ENCODE data around the gene SPON2.

The SPON2 gene

DNA sequence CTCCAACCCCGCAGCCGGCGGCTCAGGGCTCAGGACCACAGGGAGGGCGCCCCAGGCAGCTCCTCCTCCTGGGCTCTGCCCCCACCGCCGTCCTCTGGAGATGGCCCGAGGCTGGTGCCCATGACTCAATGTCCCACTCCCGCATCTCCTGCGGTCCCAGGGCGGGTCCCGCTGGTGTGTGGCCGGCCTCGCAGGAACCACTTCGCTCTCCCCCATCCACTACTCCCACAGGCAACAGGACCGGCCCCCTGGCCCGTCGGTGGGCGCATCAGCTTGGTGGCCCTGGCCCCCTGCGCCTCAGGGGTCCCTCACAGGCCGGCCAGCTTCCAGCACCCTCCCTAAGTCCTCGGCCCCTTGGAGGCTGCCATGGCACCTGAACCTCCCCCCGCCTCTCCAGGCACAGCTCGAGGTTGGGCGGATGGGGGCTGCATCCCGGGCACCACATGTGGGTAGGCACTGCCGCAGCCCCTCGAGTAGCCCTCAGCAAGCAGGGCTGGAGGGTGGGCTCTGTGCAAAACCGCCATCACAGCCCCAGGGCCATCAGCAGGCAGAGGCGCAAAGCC, 22.8 kb upstream of the SPON2 start:
- no peak for DNase-seq (ENCODE audit: low read depth in 1 of 2, low spot score in 1 of 2)

DNA sequence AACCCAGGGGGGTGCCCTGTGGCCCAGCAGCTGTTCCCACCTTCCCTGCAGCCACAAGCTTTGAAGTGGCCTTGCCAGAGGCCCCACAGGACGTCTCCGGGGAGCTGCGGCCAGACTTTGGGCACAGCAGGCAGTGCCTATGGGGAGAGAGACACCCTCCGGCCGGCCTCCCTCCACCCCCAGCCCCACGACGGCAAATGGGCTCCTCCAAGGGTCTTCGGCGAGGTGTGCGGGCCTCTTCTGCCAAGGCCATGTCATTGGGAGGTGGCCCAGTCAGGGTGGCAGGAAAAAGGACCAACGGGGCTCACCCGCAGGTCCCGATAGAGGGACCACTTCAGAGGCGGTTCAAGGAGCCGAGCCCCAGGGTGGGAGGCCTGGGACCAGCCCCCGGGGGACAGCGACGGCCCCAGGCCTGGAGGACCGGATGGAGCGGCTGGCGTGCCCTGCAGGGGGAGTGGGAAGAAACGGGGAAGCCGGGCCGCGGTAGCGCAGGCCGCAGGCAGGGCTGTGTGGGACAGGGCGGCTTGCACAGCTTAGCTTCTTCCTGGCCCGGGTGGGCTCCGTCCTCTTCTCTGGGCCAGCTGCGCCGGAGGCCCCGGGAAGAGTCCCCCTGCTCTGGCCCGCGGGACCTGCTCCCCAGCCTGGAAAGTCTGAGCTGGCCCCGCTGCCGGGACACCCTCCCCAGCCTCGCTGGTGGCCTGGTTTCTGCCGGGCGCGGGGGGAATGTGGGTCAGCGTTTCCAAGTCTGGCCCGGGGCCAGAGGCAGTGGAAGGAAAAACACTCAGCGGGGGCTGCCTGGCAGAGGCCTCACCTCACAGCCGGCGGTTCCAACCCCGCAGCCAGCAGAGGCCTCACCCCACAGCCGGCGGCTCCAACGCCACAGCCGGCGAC, 21.9 kb upstream of the SPON2 start:
- no peak for DNase-seq (ENCODE audit: low read depth in 1 of 2, low spot score in 1 of 2)

DNA sequence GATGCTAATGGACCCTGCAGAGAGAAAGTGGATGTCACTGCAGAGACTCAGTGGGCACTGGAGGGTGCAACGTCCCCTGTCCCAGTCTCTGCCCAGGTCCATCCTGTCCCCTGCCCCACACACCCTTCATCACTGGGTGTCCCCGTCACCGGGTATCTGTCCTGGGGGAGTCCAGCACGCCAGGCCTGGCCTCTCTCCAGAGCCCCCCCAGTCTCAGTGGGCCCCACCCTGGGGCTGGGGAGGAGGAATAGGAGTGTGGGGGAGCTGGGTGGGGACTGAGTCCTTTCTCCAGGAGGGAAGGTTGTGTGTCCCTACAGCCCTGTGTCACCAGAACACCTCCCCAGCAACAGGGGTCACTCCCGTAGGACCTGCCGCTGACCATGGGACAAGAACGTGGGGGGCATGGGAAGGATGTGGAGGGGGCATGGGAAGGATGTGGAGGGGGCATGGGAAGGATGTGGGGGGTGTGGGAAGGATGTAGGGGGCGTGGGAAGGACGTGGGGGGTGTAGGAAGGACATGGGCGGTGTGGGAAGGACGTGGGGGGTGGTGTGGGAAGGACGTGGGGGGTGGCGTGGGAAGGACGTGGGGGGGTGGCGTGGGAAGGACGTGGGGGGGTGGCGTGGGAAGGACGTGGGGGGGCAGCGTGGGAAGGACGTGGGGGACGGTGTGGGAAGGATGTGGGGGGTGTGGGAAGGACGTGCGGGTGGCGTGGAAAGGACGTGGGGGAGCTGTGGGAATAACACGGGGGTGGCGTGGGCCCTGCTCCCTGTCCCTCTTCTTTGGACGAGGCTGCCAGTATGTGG, 21.0 kb upstream of the SPON2 start:
- DNase-seq (ENCODE audit: low read depth in 1 of 2, low spot score in 1 of 2): no peak

GRCh38 chr4:1192493-1193205, 20.3 kb upstream of the SPON2 start:
- DNase-seq (ENCODE audit: low read depth in 1 of 2, low spot score in 1 of 2): no peak

DNA sequence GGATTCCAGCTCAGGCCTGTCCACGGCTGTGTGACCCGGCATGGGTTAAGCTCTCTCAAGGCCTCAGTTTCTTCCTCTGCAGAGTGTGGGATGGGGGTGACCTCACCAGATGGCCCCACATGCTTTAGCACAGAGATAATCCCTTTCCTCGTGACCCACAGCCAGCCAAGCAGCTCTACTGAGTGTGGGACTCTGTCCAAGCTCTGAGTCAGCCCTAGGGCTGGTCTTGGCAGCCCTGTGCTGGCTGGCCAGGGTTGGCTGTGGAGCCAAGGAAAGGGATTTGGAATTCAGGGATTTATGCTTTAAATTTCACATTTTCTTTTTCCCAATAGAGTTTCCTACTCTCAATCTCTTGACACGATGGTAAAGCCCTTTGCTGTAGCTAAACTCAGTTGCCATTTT, 19.7 kb upstream of the SPON2 start:
- DNase-seq (ENCODE audit: low read depth in 1 of 2, low spot score in 1 of 2): no peak

DNA sequence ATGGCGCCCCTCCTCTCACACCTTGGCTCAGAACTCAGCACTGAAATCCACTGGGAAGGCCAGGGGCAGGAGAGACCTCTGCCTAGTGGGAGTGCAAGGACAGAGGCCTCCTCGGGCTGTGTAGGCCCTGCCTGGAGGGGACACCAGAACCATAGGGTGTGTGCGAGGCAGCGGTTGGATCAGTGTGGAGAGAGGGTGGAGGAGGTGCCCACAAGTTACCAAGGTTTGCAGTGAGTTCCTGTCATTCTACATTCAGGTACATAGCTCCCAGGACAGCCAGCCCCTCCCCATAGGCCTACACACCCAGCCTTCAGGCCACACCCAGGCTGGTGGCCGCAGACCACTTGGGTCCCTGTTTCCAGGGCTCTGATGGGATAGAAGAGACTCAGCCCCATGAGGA, 19.2 kb upstream of the SPON2 start:
- no peak for DNase-seq (ENCODE audit: low read depth in 1 of 2, low spot score in 1 of 2)

- no peak for DNase-seq (ENCODE audit: low read depth in 1 of 2, low spot score in 1 of 2)
These were observed 14.8 kb upstream of the SPON2 start for GRCh38 chr4:1187182-1187581.

DNA sequence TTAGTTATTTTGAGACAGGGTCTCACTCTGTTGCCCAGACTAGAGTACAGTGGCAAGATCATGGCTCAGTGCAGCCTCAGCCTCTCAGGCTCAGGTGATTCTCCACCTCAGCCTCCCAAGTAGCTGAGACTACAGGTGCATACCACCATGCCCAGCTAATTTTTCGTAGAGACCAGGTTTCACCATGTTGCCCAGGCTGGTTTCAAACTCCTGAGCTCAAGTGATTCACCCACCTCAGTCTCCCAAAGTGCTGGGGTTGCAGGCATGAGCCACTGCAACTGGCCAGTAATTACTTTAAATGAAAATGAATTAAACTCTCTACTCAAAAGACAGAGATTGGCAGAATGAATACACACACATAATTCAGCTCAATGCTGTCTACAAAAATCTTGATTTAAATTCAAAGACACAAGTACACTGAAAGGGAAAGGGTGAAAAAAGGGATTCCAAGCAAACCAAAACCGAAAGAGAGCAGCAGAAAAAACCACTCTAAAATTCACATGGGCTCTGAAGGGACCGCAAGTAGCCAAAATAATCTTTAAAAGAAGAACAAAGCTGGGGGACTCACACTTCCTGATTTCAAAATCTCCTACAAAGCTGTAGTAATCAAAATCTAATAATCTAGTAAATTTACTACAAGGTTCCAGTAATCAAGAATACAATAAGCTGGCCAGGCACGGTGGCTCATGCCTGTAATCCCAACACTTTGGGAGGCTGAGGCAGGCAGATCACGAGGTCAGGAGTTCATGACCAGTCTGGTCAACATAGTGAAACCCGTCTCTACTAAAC, 11.8 kb upstream of the SPON2 start:
- DNase-seq (ENCODE audit: low read depth in 1 of 2, low spot score in 1 of 2): no peak

DNA sequence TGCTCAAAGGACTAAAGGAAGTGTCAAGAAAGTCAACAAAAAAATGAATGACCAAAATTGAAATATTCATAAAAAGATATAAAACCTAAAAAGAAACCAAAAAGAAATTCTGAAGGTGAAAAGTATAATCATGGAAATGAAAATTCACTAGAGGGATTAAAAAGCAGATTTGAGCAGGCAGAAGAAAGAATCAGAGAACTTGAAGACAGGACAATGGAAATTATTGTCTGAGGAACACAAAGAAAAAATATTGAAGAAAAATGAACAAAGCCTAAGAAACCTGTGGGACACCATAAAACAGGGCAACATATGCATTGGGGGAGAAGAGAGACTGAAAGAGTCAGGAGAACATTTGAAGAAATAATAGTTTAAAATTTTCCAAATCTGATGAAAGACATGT, 9.9 kb upstream of the SPON2 start:
- no peak for DNase-seq (ENCODE audit: low read depth in 1 of 2, low spot score in 1 of 2)

GRCh38 chr4:1180663-1181062, 8.3 kb upstream of the SPON2 start:
- no peak for DNase-seq (ENCODE audit: low read depth in 1 of 2, low spot score in 1 of 2)

DNA sequence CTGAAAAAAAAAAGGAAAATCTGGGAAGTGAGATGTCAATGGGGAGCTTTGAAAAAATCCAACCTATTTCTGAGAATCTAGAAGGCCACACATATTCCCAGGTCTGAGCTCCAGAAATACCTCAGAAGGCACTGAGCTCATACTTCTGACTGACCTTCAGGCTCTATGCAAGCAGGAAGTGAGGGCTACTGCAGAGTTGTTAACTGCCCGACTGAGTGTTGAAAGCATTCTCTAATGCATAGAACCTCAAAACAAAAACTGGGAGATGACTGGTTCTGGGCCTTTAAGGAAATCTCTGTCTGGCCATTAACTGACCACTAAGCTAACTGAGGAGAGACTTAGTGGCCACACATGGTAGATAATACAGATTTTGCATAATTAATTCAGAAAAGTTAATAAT, 7.6 kb upstream of the SPON2 start:
- no peak for DNase-seq (ENCODE audit: low read depth in 1 of 2, low spot score in 1 of 2)

- DNase-seq (ENCODE audit: low read depth in 1 of 2, low spot score in 1 of 2): no peak
These were observed 6.7 kb upstream of the SPON2 start for GRCh38 chr4:1179089-1179441.

DNA sequence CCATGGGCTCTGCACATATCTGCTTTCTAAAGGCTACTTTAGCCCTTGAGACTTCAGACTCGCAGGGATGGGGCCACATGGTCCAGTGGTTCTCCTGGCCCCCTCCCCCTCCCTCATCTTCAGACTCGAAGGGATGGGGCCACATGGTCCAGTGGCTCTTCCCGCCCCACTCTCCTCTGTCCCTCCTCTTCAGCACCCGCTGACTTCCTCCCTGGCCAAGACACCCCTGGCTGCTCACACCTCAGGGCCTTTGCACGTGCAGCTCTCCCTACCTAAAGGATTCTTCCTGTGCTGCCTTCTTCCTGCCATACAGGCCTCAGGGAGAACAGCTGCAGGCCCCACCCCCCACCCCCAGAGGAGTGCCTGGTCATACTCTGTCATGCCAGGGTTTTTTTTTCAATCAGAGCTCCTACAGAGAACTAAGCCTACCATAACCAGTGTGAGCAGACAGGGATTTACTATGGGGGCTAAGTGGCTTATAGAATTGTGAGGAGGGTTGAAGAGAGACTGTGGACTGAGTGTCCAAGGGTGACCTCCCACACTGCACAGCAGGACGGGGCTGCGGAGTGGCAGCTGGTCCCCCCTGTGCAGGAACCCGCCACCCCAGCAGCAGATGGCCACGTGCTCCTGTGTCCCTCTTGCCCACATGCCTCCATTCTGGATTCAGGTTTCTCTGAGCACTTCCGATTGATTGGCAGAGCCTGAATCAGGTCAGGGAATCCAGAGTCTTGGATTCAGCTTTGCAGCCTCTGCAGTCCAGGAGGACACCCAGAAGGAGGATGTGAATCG, 6.1 kb upstream of the SPON2 start:
- DNase-seq (ENCODE audit: low read depth in 1 of 2, low spot score in 1 of 2): no peak

GRCh38 chr4:1177274-1178141, 5.1 kb upstream of the SPON2 start:
- DNase-seq (ENCODE audit: low read depth in 1 of 2, low spot score in 1 of 2): no peak

GRCh38 chr4:1176398-1177273, 4.3 kb upstream of the SPON2 start:
- DNase-seq (ENCODE audit: low read depth in 1 of 2, low spot score in 1 of 2): no peak

- DNase-seq (ENCODE audit: low read depth in 1 of 2, low spot score in 1 of 2): no peak
These were observed 3.3 kb upstream of the SPON2 start for GRCh38 chr4:1175635-1176229.

- no peak for DNase-seq (ENCODE audit: low read depth in 1 of 2, low spot score in 1 of 2)
These were observed 2.7 kb upstream of the SPON2 start for GRCh38 chr4:1174941-1175634.

All from activated CD4-positive, alpha-beta T cell treated with anti-CD3 and anti-CD28 coated beads, Interleukin-2, amount 50 U/mL, for 24 hours (primary cell).